ENCODE data around the gene NACAD.

Gene NACAD

GRCh38 chr7:45092100-45092930 lies 3.5 kb upstream of the NACAD start:
- no peak for DNase-seq

GRCh38 chr7:45089341-45089891 lies 647 bp upstream of the NACAD start:
- DNase-seq: peak; percentile 43 to 100 (median 96)

GRCh38 chr7:45088146-45088701 lies 545 bp downstream of the NACAD start:
- DNase-seq: peak in 1 of 56 donors; percentile 23

- DNase-seq: no peak
Observed at GRCh38 chr7:45087301-45088145, 1.2 kb downstream of the NACAD start.

- peak in 51 of 56 donors; percentile 18 to 88 (median 64) for DNase-seq
Observed at GRCh38 chr7:45086331-45087065, 2.3 kb downstream of the NACAD start.

GRCh38 chr7:45085619-45086200 lies 3.1 kb downstream of the NACAD start:
- no peak for DNase-seq

- DNase-seq: no peak
Observed at GRCh38 chr7:45084901-45085618, 3.7 kb downstream of the NACAD start.

GRCh38 chr7:45084336-45084735 lies 4.4 kb downstream of the NACAD start:
- DNase-seq: no peak

- no peak for DNase-seq
Observed at GRCh38 chr7:45082831-45083331, 5.9 kb downstream of the NACAD start.

- DNase-seq: peak in 43 of 56 donors; percentile 15 to 86 (median 62)
Observed at GRCh38 chr7:45082031-45082830, 6.5 kb downstream of the NACAD start.

- no peak for DNase-seq
Observed at GRCh38 chr7:45081670-45081974, 7.1 kb downstream of the NACAD start.

GRCh38 chr7:45080958-45081669 lies 7.7 kb downstream of the NACAD start:
- no peak for DNase-seq

GRCh38 chr7:45080265-45080957 lies 8.4 kb downstream of the NACAD start:
- no peak for DNase-seq

- peak in 1 of 56 donors; percentile 19 for DNase-seq
Observed at GRCh38 chr7:45078125-45078681, 10.6 kb downstream of the NACAD start.

GRCh38 chr7:45077579-45077978 lies 11.2 kb downstream of the NACAD start:
- DNase-seq: no peak

GRCh38 chr7:45076946-45077345 lies 11.8 kb downstream of the NACAD start:
- DNase-seq: no peak

Measured in amygdala (tissue), 56 donors.